GM18502 (cell line): ENCODE data around the gene PCDHAC1.
"Not testable (repeated sequence)": the region's sequence is repeated elsewhere in the genome, so short reads cannot be mapped to it uniquely, and the experiment has no call there.

Source experiments
- ATAC-seq: cut with Tn5 transposase; IDR thresholded peaks from one replicate; pipeline ENCODE4 v1.9.1; 2021; ENCODE audit warnings: mild to moderate bottlenecking; ENCODE audit not compliant: unreplicated experiment, poor library complexity

Gene PCDHAC1

GRCh38 chr5:140925806-140926442, at the start of gene PCDHAC1:
TSS of gene PCDHAC1 (plus strand) at chr5:140926299. CDS start at chr5:140926893, 594 bp downstream.
- no peak for ATAC-seq

GRCh38 chr5:140876541-140877261, 49.4 kb upstream of the PCDHAC1 start:
- ATAC-seq = not testable (repeated sequence)

GRCh38 chr5:140877262-140877581, 48.9 kb upstream of the PCDHAC1 start:
- no peak for ATAC-seq

- ATAC-seq = no peak
Measured at GRCh38 chr5:140881889-140882590, 44.1 kb upstream of the PCDHAC1 start, which contains the start of gene PCDHA13. TSS of gene PCDHA13 (plus strand) at chr5:140882124. CDS start at chr5:140882269, 145 bp downstream.

GRCh38 chr5:140882591-140882899, 43.6 kb upstream of the PCDHAC1 start:
- ATAC-seq = no peak

GRCh38 chr5:140883373-140883772, 42.7 kb upstream of the PCDHAC1 start:
- no peak for ATAC-seq

GRCh38 chr5:140883927-140884697, 42.0 kb upstream of the PCDHAC1 start:
- ATAC-seq = no peak

- no peak for ATAC-seq
Measured at GRCh38 chr5:140916325-140916724, 9.8 kb upstream of the PCDHAC1 start.

- no peak for ATAC-seq
Measured at GRCh38 chr5:140923601-140924000, 2.5 kb upstream of the PCDHAC1 start.

GRCh38 chr5:140926443-140927227, 536 bp downstream of the PCDHAC1 start:
- ATAC-seq = no peak

- no peak for ATAC-seq
Measured at GRCh38 chr5:140927228-140927573, 1.1 kb downstream of the PCDHAC1 start.

- no peak for ATAC-seq
Measured at GRCh38 chr5:140934964-140935606, 9.0 kb downstream of the PCDHAC1 start.

- no peak for ATAC-seq
Measured at GRCh38 chr5:140946578-140946977, 20.5 kb downstream of the PCDHAC1 start.

- no peak for ATAC-seq
Measured at GRCh38 chr5:140951636-140952035, 25.5 kb downstream of the PCDHAC1 start.

GRCh38 chr5:140953234-140953633, 27.1 kb downstream of the PCDHAC1 start:
- ATAC-seq = no peak

- ATAC-seq = no peak
Measured at GRCh38 chr5:140962190-140962589, 36.1 kb downstream of the PCDHAC1 start.

GRCh38 chr5:140964356-140964755, 38.3 kb downstream of the PCDHAC1 start:
- ATAC-seq = no peak

GRCh38 chr5:140965905-140966292, 39.8 kb downstream of the PCDHAC1 start:
- ATAC-seq = no peak

- ATAC-seq = no peak
Measured at GRCh38 chr5:140966293-140967225, 40.5 kb downstream of the PCDHAC1 start, which contains the start of gene PCDHAC2. TSS of gene PCDHAC2 (plus strand) at chr5:140966476. CDS start at chr5:140966767, 291 bp downstream.
